Transverse colon (tissue), 4 donors: ENCODE measurements around the gene GCA. TPM values are rescaled to one million over a fixed set of nuclear protein-coding genes. Genes with fewer than 3 reads are reported as not detected.

Source experiments
- DNase-seq: peaks from one replicate; pipeline ENCODE4 v3.0.0-alpha.2; 2019
- H3K27ac ChIP-seq, 4 donors: fragments of 200-600 bp; sonication (generic); 2 replicates each; pipeline ENCODE4 v1.5.1; 2016 to 2018; ENCODE audit warnings: inconsistent platforms in 4 of 4
- H3K27me3 ChIP-seq: fragments of 200-600 bp; sonication (generic); 2 replicates; pipeline ENCODE4 v1.5.1; 2017; ENCODE audit warnings: inconsistent platforms
- H3K36me3 ChIP-seq, 4 donors: fragments of 200-600 bp; sonication (generic); 2 replicates each; pipeline ENCODE4 v1.5.1; 2017 to 2019; ENCODE audit warnings: inconsistent platforms in 4 of 4
- H3K4me1 ChIP-seq, 4 donors: fragments of 200-600 bp; sonication (generic); 2 replicates each; pipeline ENCODE4 v1.5.1; 2017 to 2020; ENCODE audit warnings: inconsistent platforms in 4 of 4
- H3K4me3 ChIP-seq, 4 donors: fragments of 200-600 bp; sonication (generic); 1 replicate in 1 of 4; 2 replicates in 3 of 4; pipeline versions ENCODE4 v1.5.1 to v1.6.1; 2017 to 2019; ENCODE audit warnings: inconsistent platforms in 4 of 4
- H3K9me3 ChIP-seq, 2 donors: fragments of 200-600 bp; sonication (generic); 2 replicates each; pipeline ENCODE4 v1.5.1; 2017 to 2019; ENCODE audit warnings: inconsistent platforms in 2 of 2
- EP300 ChIP-seq: sonication (generic); formaldehyde crosslinking; IDR thresholded peaks from one replicate; pipeline ENCODE4 v1.6.1; 2017; ENCODE audit warnings: antibody characterized with exemption, low read depth
- POLR2A ChIP-seq: fragments of 450-650 bp; IDR thresholded peaks from one replicate; pipeline ENCODE4 v1.6.1; 2016; ENCODE audit warnings: antibody characterized with exemption, mild to moderate bottlenecking, moderate library complexity
- POLR2AphosphoS5 ChIP-seq, 3 donors: sonication (generic); formaldehyde crosslinking; IDR thresholded peaks; one replicate each; pipeline ENCODE4 v1.6.1; 2016; ENCODE audit warnings: antibody characterized with exemption in 3 of 3
- WGBS, 2 donors: methylation state at CpG; one replicate each; pipeline ENCODE4 v1.1.5; 2018; ENCODE audit warnings: low coverage in 1 of 2; 5-methylcytosine and 5-hydroxymethylcytosine counted together
- in situ Hi-C, 4 donors: fragments of 200-750 bp; cut with MboI; loops; one replicate each; pipeline versions ENCODE4 v1.15.0 to v1.15.1; 2017; ENCODE audit warnings: low sequenced_read_pairs in 3 of 4, low pct_ligation_motif_present in 1 of 4, low pct_unique_long_range_greater_than_20kb in 1 of 4
- intact Hi-C: fragments of 100-400 bp; cut with DNase I; formaldehyde crosslinking; loops from one replicate; pipeline ENCODE4 v1.15.1; 2023; ENCODE audit warnings: low total_unique reads
- total RNA-seq, 4 donors: library from RNA; depleted of rRNA; stranded (reverse); fragments of >200 nt; gene quantifications; one replicate each; pipeline ENCODE4 v1.1.0, GENCODE V29; 2016
- TF ChIP-seq, protein P1 (sequence below), 5 experiments: fragments of 200-600 bp in 3 of 5; fragments of 450-650 bp in 2 of 5; sonication (generic) in 3 of 5; IDR thresholded peaks; 1 replicate in 2 of 5; 2 replicates in 3 of 5; pipeline ENCODE4 v1.5.1; 2016 to 2017; ENCODE audit warnings: antibody characterized with exemption in 5 of 5, inconsistent platforms in 3 of 5, mild to moderate bottlenecking in 2 of 5, moderate library complexity in 1 of 5

GCA gene
- total RNA-seq, 4 donors from 2014 or later, result 7.5 to 25.8 (median 18.4) TPM; not detected in 1

DNA sequence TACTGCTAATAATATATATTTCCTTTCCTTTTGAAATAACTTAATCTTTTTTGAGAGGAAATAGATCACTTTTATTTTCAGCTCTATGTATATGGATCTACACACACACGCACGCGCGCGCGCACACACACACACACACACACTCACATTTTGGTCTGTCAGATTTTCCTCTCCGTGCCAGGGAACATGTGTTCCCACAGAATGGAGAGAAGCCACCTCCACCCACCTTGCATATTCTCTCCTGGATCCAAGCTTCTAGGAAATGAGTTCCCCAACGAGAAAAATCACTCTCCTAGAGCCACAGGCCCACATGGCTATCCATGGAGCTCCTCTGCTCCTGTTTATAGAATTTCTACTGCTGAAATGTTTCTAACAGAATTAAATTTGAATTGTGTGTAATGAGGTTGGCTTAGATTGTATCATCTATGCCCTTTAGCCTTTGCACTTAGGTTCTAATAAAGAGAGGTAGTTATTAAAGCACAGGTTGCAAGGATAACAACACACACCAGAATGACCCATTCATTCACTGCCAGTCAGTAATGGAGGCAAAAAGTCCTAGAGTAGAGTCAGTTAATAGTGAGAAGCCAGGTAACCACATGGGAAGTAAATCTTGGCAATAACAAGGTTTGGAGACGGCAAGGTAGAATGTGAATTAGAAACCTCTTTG lies 45.1 kb upstream of the GCA start:
- in situ Hi-C loops (loop anchor here in 3 of 4 donors (5.0 to 10.0 kb wide), 3 partner anchors 74 to 147 kb away; partner anchors contain the start of gene GCG (in 3 of the 3)), intact Hi-C loops (loop anchor here (2.0 kb wide), 1 partner anchor 78 kb away; no protein-coding TSS in a partner anchor)
- DNase-seq, result no peak
- TF ChIP-seq, protein P1, sequence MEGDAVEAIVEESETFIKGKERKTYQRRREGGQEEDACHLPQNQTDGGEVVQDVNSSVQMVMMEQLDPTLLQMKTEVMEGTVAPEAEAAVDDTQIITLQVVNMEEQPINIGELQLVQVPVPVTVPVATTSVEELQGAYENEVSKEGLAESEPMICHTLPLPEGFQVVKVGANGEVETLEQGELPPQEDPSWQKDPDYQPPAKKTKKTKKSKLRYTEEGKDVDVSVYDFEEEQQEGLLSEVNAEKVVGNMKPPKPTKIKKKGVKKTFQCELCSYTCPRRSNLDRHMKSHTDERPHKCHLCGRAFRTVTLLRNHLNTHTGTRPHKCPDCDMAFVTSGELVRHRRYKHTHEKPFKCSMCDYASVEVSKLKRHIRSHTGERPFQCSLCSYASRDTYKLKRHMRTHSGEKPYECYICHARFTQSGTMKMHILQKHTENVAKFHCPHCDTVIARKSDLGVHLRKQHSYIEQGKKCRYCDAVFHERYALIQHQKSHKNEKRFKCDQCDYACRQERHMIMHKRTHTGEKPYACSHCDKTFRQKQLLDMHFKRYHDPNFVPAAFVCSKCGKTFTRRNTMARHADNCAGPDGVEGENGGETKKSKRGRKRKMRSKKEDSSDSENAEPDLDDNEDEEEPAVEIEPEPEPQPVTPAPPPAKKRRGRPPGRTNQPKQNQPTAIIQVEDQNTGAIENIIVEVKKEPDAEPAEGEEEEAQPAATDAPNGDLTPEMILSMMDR (IDR thresholded peaks at IDR 0.05), result no peak
- TF ChIP-seq POLR2AphosphoS5 (IDR thresholded peaks at IDR 0.05) (no peak), EP300 (no peak), POLR2A (no peak)
- Histone ChIP-seq H3K27me3 (no peaks in the 10 kb centered on the region), H3K9me3 (no peaks in the 10 kb centered on the region), H3K27ac (no peak overlapping the region), H3K4me1 (no peaks in the 10 kb centered on the region), H3K36me3 (no peaks in the 10 kb centered on the region), H3K4me3 (no peak overlapping the region)
- WGBS, 2 donors, result 88 to 91% methylated on average over 8 to 9 of the region's 9 CpGs

DNA sequence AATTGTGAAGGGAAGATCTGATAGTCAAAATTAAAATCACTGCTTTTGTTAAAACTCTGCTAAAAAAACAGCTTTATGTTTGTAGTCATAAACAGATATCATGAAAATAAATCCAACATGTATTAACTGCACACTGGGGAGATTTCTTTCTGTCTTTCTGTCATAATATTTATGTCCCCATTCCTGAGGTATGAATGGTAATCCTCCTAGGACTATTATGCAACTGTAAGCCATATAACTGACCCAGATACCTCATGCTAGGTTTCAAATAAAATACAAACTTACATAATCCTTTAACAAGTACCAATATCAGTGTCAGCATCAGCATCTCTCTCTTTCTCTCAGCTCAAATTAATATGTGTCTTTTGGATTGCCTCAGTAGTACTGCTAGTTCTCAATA lies 43.7 kb upstream of the GCA start:
- Histone ChIP-seq H3K4me1 (no peaks in the 10 kb centered on the region), H3K27ac (no peak overlapping the region), H3K4me3 (no peak overlapping the region), H3K27me3 (no peaks in the 10 kb centered on the region), H3K36me3 (peaks cover 0 to 4% (median 0%) of the 10 kb centered on the region in 4 donors), H3K9me3 (no peaks in the 10 kb centered on the region)
- in situ Hi-C loops, result no loop called here
- TF ChIP-seq, protein P1 (IDR thresholded peaks at IDR 0.05), result no peak
- TF ChIP-seq POLR2AphosphoS5 (IDR thresholded peaks at IDR 0.05) (no peak), POLR2A (no peak), EP300 (no peak)
- intact Hi-C loops, result no loop called here
- no peak for DNase-seq

DNA sequence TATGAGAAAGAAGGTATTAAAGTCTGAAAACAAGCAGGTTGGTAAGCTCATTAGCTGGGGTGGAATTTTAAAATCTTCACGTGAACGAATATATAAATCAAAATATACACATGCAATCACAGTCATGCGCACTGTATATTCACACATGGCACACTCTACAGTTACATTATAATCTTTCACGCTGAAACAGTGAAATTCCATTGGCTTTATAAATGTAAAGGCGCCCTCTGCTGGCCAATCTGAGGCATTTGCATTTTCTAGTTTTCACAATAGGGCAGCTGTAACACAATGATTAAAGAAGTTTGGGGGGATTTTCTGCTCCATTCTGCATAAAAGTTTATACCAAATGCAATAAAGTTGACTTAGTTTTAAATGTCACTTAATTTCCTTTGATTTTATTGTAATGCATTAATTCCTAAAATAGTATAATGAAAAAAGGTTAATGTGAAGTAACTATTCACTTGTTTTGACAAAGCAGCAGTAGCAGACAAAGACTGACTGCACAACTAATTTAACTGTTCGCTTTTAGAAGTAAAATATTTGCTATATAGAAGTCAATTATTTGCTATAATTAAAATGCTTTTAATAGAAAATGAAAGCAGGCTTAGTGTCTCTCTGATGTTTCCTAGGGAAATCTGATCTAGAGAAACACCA lies 42.7 kb upstream of the GCA start:
- Histone ChIP-seq H3K27me3 (no peaks in the 10 kb centered on the region), H3K4me3 (no peak overlapping the region), H3K9me3 (no peaks in the 10 kb centered on the region), H3K27ac (no peak overlapping the region), H3K36me3 (peaks cover 0 to 7% (median 0%) of the 10 kb centered on the region in 4 donors), H3K4me1 (no peaks in the 10 kb centered on the region)
- DNase-seq, result peak; percentile 44
- 6 to 11% methylated on average over 6 of the region's 6 CpGs for WGBS, 2 donors
- TF ChIP-seq EP300, result no peak
- TF ChIP-seq, protein P1 (IDR thresholded peaks at IDR 0.05), result peak; percentile 65 to 89 (median 88)
- in situ Hi-C loops (no loop called here), intact Hi-C loops (no loop called here)

DNA sequence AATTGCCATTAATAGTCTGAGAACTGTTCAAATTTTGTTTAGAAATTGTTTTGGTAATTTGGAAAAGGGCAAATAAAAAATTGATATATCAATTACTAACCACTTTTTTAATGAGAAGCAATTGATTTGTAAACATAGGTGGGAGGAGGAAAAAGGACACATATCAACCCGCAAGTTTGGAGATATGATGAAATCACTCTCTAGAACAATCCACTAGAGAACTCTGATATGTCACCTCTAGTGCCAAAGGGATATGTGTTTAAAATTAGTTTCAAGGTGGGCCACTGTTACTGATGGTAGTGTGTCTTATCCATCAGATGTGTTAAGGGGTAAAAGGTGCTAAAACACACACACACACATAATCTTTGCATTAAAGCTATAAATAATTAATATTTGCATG lies 42.1 kb upstream of the GCA start:
- TF ChIP-seq POLR2AphosphoS5 (IDR thresholded peaks at IDR 0.05), result no peak
- no peak for TF ChIP-seq EP300
- no peak for TF ChIP-seq POLR2A
- TF ChIP-seq, protein P1 (IDR thresholded peaks at IDR 0.05), result no peak
- in situ Hi-C loops (no loop called here), intact Hi-C loops (no loop called here)
- Histone ChIP-seq H3K27me3 (no peaks in the 10 kb centered on the region), H3K4me1 (no peaks in the 10 kb centered on the region), H3K9me3 (no peaks in the 10 kb centered on the region), H3K36me3 (peaks cover 0 to 7% (median 0%) of the 10 kb centered on the region in 4 donors), H3K4me3 (no peak overlapping the region), H3K27ac (no peak overlapping the region)
- no peak for DNase-seq
- WGBS, 2 donors, result 87 to 100% methylated on average over 1 of the region's 1 CpG
